Measurements from ENCODE around the gene HOXA6.

HOXA6 gene

GRCh38 chr7:27161214-27161720 is 13.7 kb upstream of the HOXA6 start:
- DNase-seq (ENCODE audit: low spot score): no peak

DNA sequence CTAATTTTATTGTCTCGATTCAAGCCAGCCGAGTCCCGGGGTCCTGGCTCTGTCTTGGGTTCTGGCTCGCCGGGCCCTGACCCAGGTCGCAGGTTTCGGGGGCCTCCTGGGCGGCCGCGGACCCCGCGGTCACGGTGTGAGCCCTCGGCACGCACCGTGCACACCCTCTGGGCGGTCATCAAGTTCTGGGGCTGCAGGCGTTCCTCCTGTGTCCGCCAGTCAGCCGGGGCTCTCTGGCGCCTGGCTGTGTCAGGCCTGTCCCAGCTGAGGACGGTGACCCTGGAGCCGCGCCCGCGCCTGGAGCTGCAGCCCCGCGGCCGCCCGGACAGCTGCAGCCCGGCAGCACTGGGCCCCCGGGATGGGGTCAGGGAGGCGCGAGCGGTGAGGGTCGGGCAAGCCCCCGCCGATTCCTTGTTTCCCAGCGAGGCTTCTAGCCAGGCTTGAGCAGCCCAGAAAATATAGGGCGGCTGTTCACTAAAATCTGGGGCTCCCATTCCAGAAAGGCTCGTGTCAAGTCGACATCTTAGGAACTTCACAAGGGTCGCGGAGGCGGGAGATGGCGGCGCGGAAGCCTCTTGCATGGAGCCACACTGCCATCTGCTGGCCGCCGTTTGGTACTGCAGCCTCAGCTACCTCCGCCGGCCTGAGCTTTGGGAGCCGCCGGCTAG is 13.1 kb upstream of the HOXA6 start:
- DNase-seq (ENCODE audit: low spot score): peak; percentile 81

GRCh38 chr7:27160145-27160545 is 12.6 kb upstream of the HOXA6 start:
- DNase-seq (ENCODE audit: low spot score): no peak

DNA sequence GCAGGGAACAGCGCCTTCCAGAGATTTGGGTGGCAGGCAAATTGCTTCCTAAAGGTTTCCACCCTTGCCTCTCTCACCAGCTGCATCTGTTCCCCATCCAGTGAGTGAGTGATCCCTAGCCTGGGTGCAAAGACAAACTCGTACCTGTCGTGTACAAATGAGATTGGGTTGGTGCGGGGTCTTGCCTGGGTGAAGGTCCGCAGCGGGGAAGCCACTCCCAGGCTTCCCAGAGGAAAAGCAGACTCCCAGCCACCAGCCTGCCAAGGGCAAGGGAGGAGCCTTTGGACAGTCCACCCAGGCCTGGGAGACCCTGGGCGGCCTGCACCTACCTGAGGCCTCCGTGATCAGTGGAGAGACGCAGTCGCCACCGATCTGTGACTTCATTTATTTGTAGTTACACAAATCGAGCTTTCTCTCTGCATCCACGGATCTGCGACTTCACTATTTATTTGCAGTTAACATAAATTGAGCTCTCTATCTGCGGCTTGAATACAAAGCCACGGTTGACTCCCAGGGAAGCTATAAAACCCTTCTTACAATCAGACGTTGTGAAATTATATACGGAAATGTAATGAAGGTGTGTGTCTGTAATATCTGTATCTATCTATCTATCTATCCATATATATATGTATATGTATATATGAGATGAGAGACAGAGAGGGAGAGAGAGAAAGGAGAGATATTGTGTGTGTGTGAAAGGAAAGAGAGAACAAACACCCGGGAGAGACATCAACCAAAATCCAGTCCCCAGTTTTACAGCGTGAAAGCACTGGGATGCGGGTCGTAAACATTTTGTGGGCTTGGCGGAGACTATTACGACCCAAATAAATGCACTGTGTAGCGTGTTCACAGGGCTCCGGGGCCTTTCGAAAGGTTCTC is 11.9 kb upstream of the HOXA6 start:
- DNase-seq (ENCODE audit: low spot score): no peak

- no peak for DNase-seq (ENCODE audit: low spot score)
Observed at GRCh38 chr7:27158436-27159265, 11.1 kb upstream of the HOXA6 start.

DNA sequence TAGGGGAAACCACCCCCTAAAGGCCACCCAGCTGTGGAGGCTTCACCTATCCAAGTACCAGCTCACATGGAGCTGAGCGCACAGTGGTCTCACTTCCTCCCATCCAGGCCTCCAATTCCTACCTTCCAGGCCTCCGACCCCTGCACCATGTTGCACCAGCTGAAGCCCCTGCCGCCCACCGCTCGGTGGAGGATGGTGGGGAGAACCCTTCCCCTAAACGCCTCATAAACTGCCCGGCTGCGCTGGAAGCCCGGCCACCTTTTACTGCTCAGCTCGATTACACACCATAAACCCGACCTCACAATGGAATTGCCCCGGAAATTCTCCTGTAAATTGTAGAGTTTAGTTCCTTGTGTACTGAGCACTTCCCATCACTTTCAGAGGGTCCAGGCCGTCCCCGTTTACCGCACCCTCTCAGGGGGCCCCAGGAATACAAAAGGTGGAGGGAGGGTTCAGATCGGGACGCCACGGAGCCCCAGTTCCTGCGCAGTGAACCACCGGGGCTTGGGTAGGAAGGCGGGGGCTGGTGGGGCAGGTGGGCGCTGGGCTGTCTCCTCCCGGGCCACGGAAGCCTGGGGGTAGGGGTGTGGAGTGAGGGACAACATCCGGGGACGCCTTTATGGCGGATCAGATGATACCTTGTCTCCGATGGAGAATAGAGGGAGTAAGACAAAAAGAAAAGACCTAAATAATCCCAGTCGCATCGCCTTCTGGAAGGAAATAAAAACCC is 10.3 kb upstream of the HOXA6 start:
- no peak for DNase-seq (ENCODE audit: low spot score)

- no peak for DNase-seq (ENCODE audit: low spot score)
Observed at GRCh38 chr7:27156916-27157701, 9.5 kb upstream of the HOXA6 start.

- no peak for DNase-seq (ENCODE audit: low spot score)
Observed at GRCh38 chr7:27156508-27156898, 8.9 kb upstream of the HOXA6 start, which contains the start of gene HOXA7. HOXA7 (minus strand) TSS chr7:27156675; CDS start chr7:27156545, 130 bp downstream.

- DNase-seq (ENCODE audit: low spot score): no peak
Observed at GRCh38 chr7:27155816-27156507, 8.4 kb upstream of the HOXA6 start.

- no peak for DNase-seq (ENCODE audit: low spot score)
Observed at GRCh38 chr7:27154901-27155815, 7.6 kb upstream of the HOXA6 start.

DNA sequence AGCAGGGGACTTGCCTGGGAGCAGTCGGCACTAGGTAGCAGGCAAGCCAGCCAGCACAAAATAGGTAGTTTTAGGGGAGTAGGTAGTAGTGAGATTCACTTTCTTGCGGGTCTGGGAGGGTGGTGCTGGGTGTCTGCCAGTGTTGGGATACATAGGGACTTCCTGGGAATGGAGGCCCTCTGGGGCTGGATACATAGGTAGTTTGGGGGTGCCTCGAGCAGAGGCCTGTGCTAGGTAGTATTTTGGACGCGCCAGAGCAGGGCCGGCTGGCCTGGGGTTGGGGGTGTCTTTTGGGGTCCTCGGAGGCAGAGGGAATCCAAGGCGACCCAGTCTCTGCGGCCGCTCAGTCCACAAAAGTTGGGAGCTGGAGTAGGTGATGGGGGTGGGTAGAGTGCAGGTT is 6.8 kb upstream of the HOXA6 start:
- DNase-seq (ENCODE audit: low spot score): no peak

- no peak for DNase-seq (ENCODE audit: low spot score)
Observed at GRCh38 chr7:27153526-27153925, 6.0 kb upstream of the HOXA6 start.

GRCh38 chr7:27152816-27153442 is 5.4 kb upstream of the HOXA6 start:
- no peak for DNase-seq (ENCODE audit: low spot score)

GRCh38 chr7:27151931-27152815 is 4.6 kb upstream of the HOXA6 start, which contains the start of gene HOXA3:
HOXA3 (minus strand) TSS chr7:27152583; CDS start chr7:27110640, 41,943 bp downstream.
- DNase-seq (ENCODE audit: low spot score): no peak

GRCh38 chr7:27151341-27151930 is 3.9 kb upstream of the HOXA6 start:
- no peak for DNase-seq (ENCODE audit: low spot score)

DNA sequence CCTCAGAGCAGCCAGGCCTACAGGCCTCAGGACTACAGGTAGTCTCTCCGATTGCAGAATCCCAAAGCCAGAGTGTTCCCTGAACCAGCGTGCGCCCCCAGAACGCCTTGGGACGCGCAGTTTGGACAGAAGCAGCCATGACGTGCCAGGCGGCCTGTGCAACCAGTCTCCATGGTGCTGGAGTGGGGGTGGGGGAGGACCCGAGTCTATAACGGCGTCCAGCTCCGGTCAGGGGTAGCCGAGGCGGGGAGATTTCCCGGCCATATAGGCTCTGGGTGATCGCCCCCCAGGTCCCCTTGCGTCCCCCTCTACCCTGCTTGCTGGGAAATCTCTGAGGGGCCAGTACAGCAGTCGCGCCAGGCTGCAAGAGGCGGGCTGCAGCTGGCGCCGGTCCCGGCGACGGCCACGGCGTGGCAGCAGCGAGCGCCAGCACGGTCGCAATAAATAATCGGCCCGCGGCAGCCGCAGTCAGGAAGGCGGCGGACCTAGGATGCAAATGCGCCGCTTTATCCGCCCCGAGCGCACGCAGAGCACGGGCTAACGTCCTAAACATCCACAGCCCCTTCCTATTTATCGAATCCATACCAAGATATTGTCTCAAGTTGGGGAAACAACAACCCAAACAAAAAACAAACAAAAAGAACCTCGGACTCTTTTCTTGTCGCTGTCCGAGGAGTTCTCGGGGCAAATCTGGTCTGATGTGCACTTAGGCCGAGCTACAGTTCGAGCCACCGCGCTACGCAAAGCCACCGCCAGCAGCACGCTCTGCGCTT is 3.2 kb upstream of the HOXA6 start:
- DNase-seq (ENCODE audit: low spot score): peak; percentile 88

Data from germinal center (tissue), 1 donor.